ENCODE measurements around the gene IL16.

Gene IL16

GRCh38 chr15:81174792-81175327 is 21.8 kb upstream of the IL16 start:
- no peak for DNase-seq (ENCODE audit: low read depth)

GRCh38 chr15:81175496-81175895 is 21.2 kb upstream of the IL16 start:
- no peak for DNase-seq (ENCODE audit: low read depth)

DNA sequence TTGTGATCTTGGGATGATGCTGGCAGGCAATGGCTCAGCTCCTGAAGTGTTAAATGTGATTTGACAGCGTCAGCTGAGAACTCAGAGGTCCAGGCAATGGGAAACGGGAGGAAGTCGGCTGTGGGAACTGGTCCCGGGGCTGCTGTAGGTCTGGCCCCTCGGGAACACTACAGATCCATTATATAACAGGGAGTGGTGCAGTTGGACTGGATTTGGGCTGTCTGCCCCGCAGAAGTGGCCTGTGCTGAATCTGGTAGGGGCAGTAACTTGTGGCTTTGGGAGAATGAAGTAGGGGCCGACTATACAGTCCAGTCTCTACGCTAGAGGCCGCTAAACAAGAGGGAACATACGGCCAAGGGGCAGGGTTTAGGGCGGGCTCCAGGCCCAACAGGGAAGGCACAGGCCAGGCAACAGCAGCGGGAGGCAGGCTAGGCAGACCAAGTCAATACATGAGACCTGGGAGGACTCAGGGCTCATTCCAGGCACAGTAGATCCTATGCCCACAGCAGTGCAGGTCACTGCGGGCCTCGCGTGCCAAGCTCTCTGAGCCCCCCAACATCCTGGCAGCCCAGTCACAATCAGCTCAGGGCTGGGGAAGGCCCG is 20.3 kb upstream of the IL16 start:
- peak; percentile 33 for DNase-seq (ENCODE audit: low read depth)

DNA sequence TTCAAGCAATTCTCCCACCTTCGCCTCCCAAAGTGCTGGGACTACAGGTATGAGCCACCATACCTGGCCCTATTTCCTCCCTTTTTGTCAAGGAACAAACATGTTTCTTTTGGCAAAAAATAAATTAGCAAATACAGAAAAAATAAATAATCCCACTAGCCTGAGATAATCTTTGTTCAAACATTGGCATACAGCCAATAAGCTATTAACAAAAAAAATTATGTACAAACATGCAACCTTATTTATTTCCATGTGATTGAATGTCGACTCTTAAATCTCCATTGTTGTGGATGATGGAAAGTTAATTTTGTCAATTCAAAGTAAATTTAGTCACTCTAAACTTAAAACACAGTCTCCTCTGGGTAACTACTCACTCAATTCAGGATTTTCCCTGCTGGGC is 18.3 kb upstream of the IL16 start:
- DNase-seq (ENCODE audit: low read depth), result no peak

DNA sequence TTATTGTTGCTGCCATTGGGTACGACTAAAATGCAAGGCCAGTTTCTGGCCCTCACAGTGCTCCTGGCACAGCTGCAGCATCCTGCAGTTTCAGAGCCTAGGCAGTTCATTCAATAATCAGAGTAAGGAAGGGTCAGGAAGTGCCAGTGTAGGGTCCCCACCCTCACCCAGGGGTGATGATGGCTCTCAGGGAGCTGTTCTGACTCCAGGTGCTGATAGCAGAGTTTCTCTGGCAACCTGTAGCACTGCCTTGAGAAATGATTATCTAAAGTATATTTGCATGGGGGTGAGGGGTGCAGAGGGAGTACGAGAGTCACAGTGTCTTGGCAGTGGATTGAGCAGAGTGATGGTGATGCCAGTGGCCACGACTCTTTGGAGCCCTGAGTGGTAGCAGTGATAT is 15.5 kb upstream of the IL16 start:
- DNase-seq (ENCODE audit: low read depth), result no peak

DNA sequence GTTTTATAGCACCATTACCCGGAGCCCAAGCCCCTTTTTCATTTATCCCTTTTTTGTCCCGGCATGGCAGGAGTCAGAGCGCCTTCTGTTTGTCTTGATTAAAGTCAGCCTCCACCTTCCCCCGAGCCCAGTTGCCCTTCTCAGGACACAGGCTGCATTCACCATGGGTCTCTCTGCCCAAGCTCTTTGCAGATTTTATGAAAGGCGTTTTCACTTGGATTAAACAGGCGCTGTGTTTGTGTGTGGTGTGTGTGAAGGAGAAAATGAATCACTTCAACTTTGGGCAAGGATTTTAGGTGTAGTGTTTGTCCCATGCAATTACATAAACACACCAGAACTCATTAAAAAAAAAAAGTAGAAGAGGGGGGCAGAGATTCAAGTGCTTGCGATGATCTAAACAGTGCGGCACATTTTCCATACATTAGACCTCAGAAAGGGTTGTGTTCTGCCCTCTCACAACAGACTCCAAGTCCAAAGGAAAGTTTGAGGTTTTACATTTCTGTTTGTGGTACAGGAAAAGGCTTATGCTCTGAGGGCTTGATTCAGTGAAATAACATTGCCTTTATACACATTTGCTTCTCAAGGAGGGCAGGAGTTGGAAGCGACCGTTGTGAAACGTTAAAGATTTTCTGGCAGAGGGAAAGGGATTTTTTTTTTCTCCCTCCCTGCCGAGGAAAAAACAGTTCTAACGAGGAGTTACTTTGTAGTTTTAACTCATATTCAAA is 14.5 kb upstream of the IL16 start:
- peak; percentile 67 for DNase-seq (ENCODE audit: low read depth)

- DNase-seq (ENCODE audit: low read depth), result no peak
Observed at GRCh38 chr15:81182756-81183438, 13.8 kb upstream of the IL16 start.

- DNase-seq (ENCODE audit: low read depth), result peak; percentile 48
Observed at GRCh38 chr15:81183439-81183775, 13.3 kb upstream of the IL16 start.

DNA sequence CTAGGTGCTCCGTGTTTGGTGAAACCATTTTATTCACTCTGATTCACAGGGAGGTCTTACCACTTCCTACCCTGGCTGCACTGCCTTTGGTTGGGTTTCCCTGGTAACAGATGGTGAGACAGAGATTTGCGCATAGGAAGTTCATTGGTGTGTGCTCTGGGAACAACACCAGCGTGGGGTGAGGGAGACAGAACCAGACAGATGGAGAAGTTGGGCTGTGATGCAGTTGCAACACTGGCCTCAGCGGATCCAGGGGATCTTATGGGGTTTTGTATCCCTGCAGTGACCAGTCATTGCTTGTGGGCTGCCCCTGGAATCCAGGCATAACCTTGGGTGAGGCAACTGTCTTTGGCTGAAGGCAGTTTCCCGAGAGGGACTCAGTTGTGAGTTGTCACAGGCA is 12.5 kb upstream of the IL16 start:
- DNase-seq (ENCODE audit: low read depth), result peak; percentile 89

DNA sequence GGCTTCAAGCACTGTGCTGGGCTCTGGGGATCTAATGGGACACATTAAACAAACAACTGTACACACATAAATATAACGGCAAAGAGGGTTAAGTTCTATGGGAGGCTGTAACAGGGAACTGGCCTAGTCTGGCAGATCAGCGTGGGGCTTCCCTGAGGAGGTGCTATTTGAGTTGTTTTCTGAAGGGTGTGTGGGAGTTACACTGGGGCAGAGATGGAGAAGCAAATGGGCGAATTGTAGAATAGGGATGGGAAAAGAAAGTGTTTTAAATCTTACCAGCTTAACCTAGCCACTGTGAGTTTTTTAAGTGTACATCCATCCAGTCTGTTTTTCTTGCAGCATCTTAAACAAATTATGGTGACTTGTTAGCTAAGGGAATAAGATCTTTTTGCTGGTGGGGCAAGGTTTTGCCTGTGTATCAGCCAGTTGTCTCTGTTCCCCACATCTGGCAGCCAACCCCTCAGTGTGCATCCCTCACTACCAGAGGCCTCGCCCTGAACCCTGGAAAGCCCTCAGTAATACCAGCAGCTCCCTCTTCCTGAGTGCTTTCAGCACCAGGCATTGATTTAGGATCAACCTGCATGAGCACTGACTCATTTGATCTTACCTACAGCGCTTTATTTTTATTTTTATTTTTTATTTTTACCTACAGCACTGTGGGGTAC is 10.9 kb upstream of the IL16 start:
- DNase-seq (ENCODE audit: low read depth), result no peak

GRCh38 chr15:81188354-81188753 is 8.3 kb upstream of the IL16 start:
- no peak for DNase-seq (ENCODE audit: low read depth)

DNA sequence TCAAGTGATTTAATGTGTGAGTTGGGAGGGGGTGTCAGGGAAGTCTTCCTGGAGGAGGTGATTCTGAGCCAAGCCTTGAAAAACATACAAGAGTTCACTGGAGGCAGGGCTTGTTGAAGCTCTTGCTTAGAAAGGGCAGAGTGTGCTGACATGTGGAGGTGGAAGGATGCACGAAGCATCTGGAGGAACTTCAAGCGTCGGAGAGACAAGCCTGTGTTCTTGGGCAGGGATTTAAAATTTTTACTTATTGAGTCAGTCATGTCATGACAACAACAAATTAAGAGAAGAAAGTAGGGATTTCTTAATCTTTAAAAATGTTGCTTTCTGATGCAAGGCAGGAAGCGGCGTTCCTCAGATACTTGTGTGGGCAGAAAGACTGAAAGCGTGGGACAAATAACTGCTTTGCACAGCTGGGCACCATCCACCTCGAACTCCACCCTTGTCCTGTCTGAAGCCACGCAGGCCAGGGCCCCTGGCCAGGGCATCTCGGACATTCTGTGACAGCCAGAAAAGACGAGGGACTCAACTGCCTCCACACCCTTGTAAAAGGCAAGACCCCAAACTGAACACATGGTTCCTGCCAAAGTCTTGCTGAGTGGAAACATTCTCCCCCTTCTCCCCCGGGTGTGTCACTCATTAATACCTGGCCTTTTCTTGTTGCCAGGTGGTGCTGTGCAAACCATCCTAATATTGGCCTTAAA is 6.9 kb upstream of the IL16 start:
- DNase-seq (ENCODE audit: low read depth), result peak; percentile 97

GRCh38 chr15:81190922-81191507 is 5.7 kb upstream of the IL16 start:
- DNase-seq (ENCODE audit: low read depth), result peak; percentile 54

- DNase-seq (ENCODE audit: low read depth), result no peak
Observed at GRCh38 chr15:81191701-81192100, 5.0 kb upstream of the IL16 start.

DNA sequence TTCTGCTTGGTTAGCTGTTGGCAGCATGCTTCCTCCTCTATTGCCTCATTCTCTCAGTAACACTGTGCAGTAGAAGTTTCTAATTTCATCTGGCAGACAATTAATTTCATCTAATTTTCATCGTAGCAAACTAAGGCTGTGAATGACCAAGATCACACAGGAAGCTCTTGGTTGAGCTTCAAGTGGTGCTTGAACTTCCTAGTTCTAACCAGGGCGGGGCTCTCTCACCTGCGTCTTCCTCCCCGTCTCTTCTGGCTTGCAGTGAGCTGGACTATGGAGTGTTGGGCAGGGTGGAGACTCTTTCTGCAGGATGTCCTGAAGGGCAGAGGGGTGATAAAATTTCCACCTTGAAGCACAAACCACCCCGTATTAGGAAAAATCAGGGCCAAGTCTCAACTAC is 2.0 kb upstream of the IL16 start:
- no peak for DNase-seq (ENCODE audit: low read depth)

DNA sequence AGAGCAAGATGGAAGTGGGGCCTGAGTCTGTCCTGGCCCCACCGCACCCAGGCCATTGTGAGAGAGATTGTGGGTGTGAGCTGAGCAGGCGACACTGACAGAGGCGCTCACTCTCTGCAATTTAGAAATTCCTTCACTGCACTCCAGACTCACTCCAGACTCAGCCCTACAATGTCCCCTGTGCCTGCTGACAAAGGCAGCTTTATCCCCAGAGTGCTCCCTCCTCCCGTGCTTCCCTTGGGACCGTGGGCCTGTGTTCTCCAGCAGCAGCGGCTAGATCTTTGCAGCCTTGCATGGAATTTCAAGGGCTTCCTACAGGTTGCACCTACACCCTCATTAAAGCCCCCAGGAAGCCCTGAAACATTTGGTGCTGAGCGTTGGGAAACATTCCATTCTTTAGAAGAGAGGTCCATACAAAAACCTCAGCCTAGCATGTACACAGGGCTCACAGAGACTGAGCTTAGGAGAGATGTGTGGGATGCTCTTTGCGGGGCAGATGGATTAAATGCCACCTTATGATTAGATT is 1.3 kb upstream of the IL16 start:
- no peak for DNase-seq (ENCODE audit: low read depth)

DNA sequence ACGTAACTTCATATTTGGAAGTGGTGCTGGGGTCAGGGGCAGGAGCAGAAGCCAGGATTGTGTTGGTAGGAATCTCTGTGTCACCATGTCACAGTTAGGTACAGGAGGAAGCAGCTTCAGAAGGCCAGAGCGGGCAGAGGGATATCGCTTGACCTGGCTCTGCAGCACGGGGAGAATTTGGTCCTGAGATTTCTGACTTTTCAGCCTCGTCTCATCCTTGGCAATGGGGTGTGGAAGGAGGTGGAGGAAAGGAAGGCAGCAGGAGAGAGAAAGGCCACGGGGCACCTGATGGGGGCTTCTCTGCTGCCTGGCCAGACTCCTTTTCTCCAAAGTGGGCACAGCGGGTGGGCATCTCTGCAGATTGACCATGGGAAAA is 564 bp downstream of the IL16 start:
- DNase-seq (ENCODE audit: low read depth), result no peak

GRCh38 chr15:81197688-81198281 is 1.1 kb downstream of the IL16 start:
- no peak for DNase-seq (ENCODE audit: low read depth)

DNA sequence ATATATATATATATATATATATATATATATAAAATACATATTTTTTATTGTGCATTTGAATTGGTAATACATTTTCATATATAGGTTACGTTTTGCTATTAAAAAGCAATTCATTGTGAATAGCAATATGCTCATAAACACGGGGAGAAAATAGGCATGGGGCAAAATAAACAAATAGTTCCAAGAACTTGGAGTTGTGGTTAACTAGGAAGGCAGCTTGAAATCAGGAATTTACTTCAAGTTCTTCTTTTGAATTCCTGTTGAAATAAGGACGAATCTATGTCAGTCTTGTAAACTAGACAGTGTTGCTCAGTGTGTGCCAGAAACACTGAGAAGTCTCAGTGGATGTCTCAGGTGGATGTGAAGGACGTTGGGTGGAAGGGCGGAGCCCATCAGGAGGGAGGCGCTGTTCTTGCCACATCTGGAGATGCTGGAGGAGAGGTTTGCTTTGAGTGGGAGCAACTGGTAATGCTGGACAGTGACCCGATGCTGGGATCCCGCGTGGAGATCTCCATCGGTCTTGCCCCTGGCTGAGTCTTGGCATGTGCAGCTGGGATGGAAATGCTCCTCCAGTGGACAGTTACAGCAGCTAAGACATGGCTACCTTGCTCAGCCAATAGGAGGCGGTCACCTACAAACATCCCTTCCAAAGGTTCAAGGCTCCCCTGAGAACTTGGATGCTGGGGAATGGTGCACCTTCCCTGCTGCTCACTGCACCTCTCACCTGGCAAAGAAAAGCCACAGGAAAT is 2.5 kb downstream of the IL16 start:
- DNase-seq (ENCODE audit: low read depth), result no peak

GRCh38 chr15:81206018-81206417 is 9.3 kb downstream of the IL16 start:
- no peak for DNase-seq (ENCODE audit: low read depth)
